K562 (cell line): ENCODE measurements around the gene GMDS. TPM values are rescaled to one million over a fixed set of nuclear protein-coding genes. Genes with fewer than 3 reads are reported as not detected.

ENCODE experiments used
- ATAC-seq: fragments of 200-7000 bp; cut with Tn5 transposase; 3 replicates; pipeline ENCODE4 v1.9.1; 2020; ENCODE audit warnings: moderate library complexity
- BruUV-seq: library from RNA; stranded (reverse); fragments of 400-500 nt; replicated peaks from 2 replicates; lab custom pipeline; 2021; lab: Mats Ljungman, UMichigan
- CTCF ChIA-PET: fragments of 300-600 bp; formaldehyde crosslinking; extraction: SDS; loops from one replicate; lab custom pipeline; 2021; ENCODE audit warnings: low intra/inter-chr PET ratio; lab: Yijun Ruan, JAX
- POLR2A ChIA-PET: fragments of 300-600, 350-650 bp; sonication (Branson Sonifier 250); formaldehyde crosslinking; extraction: SDS; loops from one replicate; lab custom pipeline; 2021; ENCODE audit warnings: antibody characterized with exemption, inconsistent platforms; lab: Yijun Ruan, JAX
- DNase-seq, 4 experiments: peaks; one replicate each; pipeline versions ENCODE4 v3.0.0 to v3.0.0-alpha.2; 2011 to 2018; ENCODE audit warnings: low spot score in 3 of 4, mixed read lengths in 3 of 4; ENCODE audit errors: extremely low read depth in 1 of 4
- FAIRE-seq: peaks from 2 replicates; lab custom pipeline; 2011; peaks lifted over from hg19 to GRCh38; lab: Jason Lieb, UNC
- H2AFZ ChIP-seq: 2 replicates; pipeline ENCODE4 v1.6.0; 2011; ENCODE audit warnings: low read depth, low read length, control low read depth, inconsistent platforms
- H3K27ac ChIP-seq: fragments of 200-600 bp; 3 replicates; pipeline ENCODE4 v1.8.0; 2011; ENCODE audit warnings: low read depth, mild to moderate bottlenecking, control low read depth, inconsistent platforms, low read length, moderate library complexity, mixed read lengths; ENCODE audit errors: extremely low read depth
- H3K27me3 ChIP-seq, 2 experiments: fragments of 300-600 bp in 1 of 2; 2 replicates in 1 of 2; 3 replicates in 1 of 2; pipeline versions ENCODE4 v1.6.0 to v1.8.0; 2011; ENCODE audit warnings: inconsistent platforms in 2 of 2, low read length in 2 of 2, mild to moderate bottlenecking in 1 of 2, mixed read lengths in 1 of 2, moderate library complexity in 1 of 2; ENCODE audit not compliant: control insufficient read depth in 2 of 2, insufficient read depth in 2 of 2
- H3K36me3 ChIP-seq: fragments of 300-600 bp; 3 replicates; pipeline ENCODE4 v1.8.0; 2011; ENCODE audit warnings: mild to moderate bottlenecking, low read length, inconsistent platforms; ENCODE audit not compliant: control insufficient read depth, insufficient read depth
- H3K4me1 ChIP-seq, 2 experiments: fragments of 200-600 bp in 1 of 2; replicated peaks in 1 of 2; 2 replicates in 1 of 2; 3 replicates in 1 of 2; pipeline versions ENCODE4 v1.5.1 to v1.8.0; 2011; ENCODE audit warnings: inconsistent platforms in 2 of 2, low read length in 2 of 2, mild to moderate bottlenecking in 1 of 2, mixed read lengths in 1 of 2, moderate library complexity in 1 of 2; ENCODE audit not compliant: control insufficient read depth in 2 of 2, insufficient read depth in 2 of 2
- H3K4me2 ChIP-seq: 2 replicates; pipeline ENCODE4 v1.6.1; 2011; ENCODE audit warnings: low read length, control low read depth, inconsistent platforms, mixed read lengths; ENCODE audit not compliant: insufficient read depth
- H3K4me3 ChIP-seq: fragments of 200-600 bp; sonication (generic), shearing (Covaris generic); 2 replicates; pipeline ENCODE4 v1.5.1; 2016; ENCODE audit warnings: control low read depth, inconsistent platforms
- H3K79me2 ChIP-seq: fragments of 200-600 bp; 3 replicates; pipeline ENCODE4 v1.8.0; 2011; ENCODE audit warnings: low read length, inconsistent platforms; ENCODE audit not compliant: control insufficient read depth, insufficient read depth
- H3K9ac ChIP-seq, 2 experiments: 2 replicates each; pipeline versions ENCODE4 v1.6.0 to v1.6.1; 2011; ENCODE audit warnings: low read depth in 2 of 2, low read length in 2 of 2, control low read depth in 1 of 2, inconsistent platforms in 1 of 2, mild to moderate bottlenecking in 1 of 2, mixed read lengths in 1 of 2; ENCODE audit not compliant: insufficient read depth in 1 of 2
- H3K9me1 ChIP-seq: one replicate; pipeline ENCODE4 v1.6.0; 2011; ENCODE audit warnings: inconsistent platforms, mild to moderate bottlenecking, low read length, moderate library complexity; ENCODE audit not compliant: control insufficient read depth, insufficient read depth
- H3K9me3 ChIP-seq: replicated peaks from 2 replicates; pipeline ENCODE4 v1.5.1; 2011; ENCODE audit warnings: low read depth, low read length, inconsistent platforms; ENCODE audit not compliant: control insufficient read depth, insufficient read depth
- H4K20me1 ChIP-seq: replicated peaks from 2 replicates; pipeline ENCODE4 v1.6.1; 2011; ENCODE audit warnings: low read length, inconsistent platforms, mixed read lengths; ENCODE audit not compliant: control insufficient read depth, insufficient read depth
- ARID4B ChIP-seq: sonication (generic); formaldehyde crosslinking; IDR thresholded peaks from 2 replicates; pipeline ENCODE4 v1.8.0; 2022; ENCODE audit warnings: mild to moderate bottlenecking, missing genetic modification reagents
- CBFA2T2 ChIP-seq: fragments of 450-650 bp; conservative IDR thresholded peaks from 2 replicates; pipeline ENCODE4 v1.6.1; 2017; ENCODE audit warnings: mild to moderate bottlenecking
- CLOCK ChIP-seq: fragments of 250-450 bp; sonication (Bioruptor Pico); IDR thresholded peaks from 2 replicates; pipeline ENCODE4 v1.4.0; 2020; ENCODE audit warnings: mild to moderate bottlenecking, moderate library complexity, borderline replicate concordance
- FOXP1 ChIP-seq: sonication (generic); formaldehyde crosslinking; IDR thresholded peaks from 2 replicates; pipeline ENCODE4 v1.8.0; 2022; ENCODE audit warnings: mild to moderate bottlenecking, missing genetic modification reagents
- NFE2 ChIP-seq: IDR thresholded peaks from 2 replicates; pipeline ENCODE4 v1.6.1; 2014; ENCODE audit warnings: antibody characterized with exemption, low read depth
- SPI1 ChIP-seq: IDR thresholded peaks from 2 replicates; pipeline ENCODE4 v1.6.1; 2011; ENCODE audit warnings: low read depth, low read length, control low read depth, borderline replicate concordance
- STAG1 ChIP-seq: sonication (generic); formaldehyde crosslinking; IDR thresholded peaks from 2 replicates; pipeline ENCODE4 v1.5.0; 2020; ENCODE audit warnings: missing genetic modification reagents, borderline replicate concordance
- TAF15 ChIP-seq: fragments of 200-400 bp; formaldehyde crosslinking; IDR thresholded peaks from 2 replicates; pipeline ENCODE4 v1.6.1; 2017; ENCODE audit warnings: mild to moderate bottlenecking, low read depth, low read length, moderate library complexity
- ZKSCAN8 ChIP-seq: fragments of 200-800 bp; sonication (Bioruptor generic); IDR thresholded peaks from 2 replicates; pipeline ENCODE4 v1.6.1; 2016; ENCODE audit warnings: missing genetic modification characterization, missing compliant biosample characterization
- ZNF165 ChIP-seq: fragments of 250-450 bp; sonication (Bioruptor Pico); IDR thresholded peaks from 2 replicates; pipeline ENCODE4 v1.4.0; 2020; ENCODE audit warnings: borderline replicate concordance
- WGBS: fragments of 100-300 bp; shearing (Covaris generic); methylation state at CpG from one replicate; pipeline ENCODE4 v1.1.6; 2016; ENCODE audit warnings: low coverage, mixed read lengths; ENCODE audit not compliant: insufficient coverage; ENCODE audit errors: missing lambda C conversion rate; 5-methylcytosine and 5-hydroxymethylcytosine counted together
- in situ Hi-C: fragments of 300-500 bp; cut with MboI; formaldehyde crosslinking; loops from 4 replicates; pipeline ENCODE4 v1.15.0; 2018; ENCODE audit warnings: inconsistent platforms, mixed read lengths
- intact Hi-C: fragments of 100-400 bp; cut with micrococcal nuclease; formaldehyde crosslinking; loops from 2 replicates; pipeline ENCODE4 v1.14.2; 2022
- polyA plus RNA-seq, 8 experiments: library from polyadenylated mRNA; depleted of rRNA in 4 of 8; stranded (reverse) in 5 of 8; unstranded in 3 of 8; fragments of >200 nt; fragmentation: Nextera tagmentation in 2 of 8; fragmentation: Illumina TruSeq in 1 of 8; extraction: Ambion mirVana in 2 of 8; extraction: Trizol in 1 of 8; gene quantifications; 2 replicates each; pipeline versions ENCODE4 v1.2.1 to v1.2.3, GENCODE V29; 2011 to 2014; ENCODE audit warnings: inconsistent platforms in 1 of 8, missing spikeins in 1 of 8
- total RNA-seq, 7 experiments: library from RNA; depleted of rRNA in 6 of 7; stranded (reverse); fragments of >200 nt in 6 of 7; fragmentation: Illumina TruSeq in 2 of 7; extraction: Trizol in 2 of 7; gene quantifications; 2 replicates each; pipeline versions ENCODE4 v1.2.1 to v1.2.3, GENCODE V29; 2011 to 2021; ENCODE audit warnings: low replicate concordance in 1 of 7
- TF ChIP-seq, protein P1 (sequence below): conservative IDR thresholded peaks from 2 replicates; pipeline ENCODE4 v1.6.1; 2011; ENCODE audit warnings: low read depth, mild to moderate bottlenecking, low read length; ENCODE audit not compliant: control insufficient read depth
- TF ChIP-seq, protein P2 (sequence below): sonication (generic); formaldehyde crosslinking; IDR thresholded peaks from 2 replicates; pipeline ENCODE4 v1.9.0; 2022; ENCODE audit warnings: mild to moderate bottlenecking, missing genetic modification reagents
- TF ChIP-seq, protein P3 (sequence below): sonication (generic); formaldehyde crosslinking; IDR thresholded peaks from 2 replicates; pipeline ENCODE4 v1.8.1; 2023; ENCODE audit warnings: mild to moderate bottlenecking, missing genetic modification reagents, moderate library complexity

GMDS gene
- total and polyA plus RNA-seq, 9 of the 15 experiments (the other 6 are each of a cell fraction or from before 2014, with no cell fraction given): 0.48 to 31.8 (median 13.4) TPM

- no peak for DNase-seq
- no peaks in the 10 kb centered on the region for H3K4me1 ChIP-seq
- H3K9ac ChIP-seq: no peak overlapping the region
- H3K27me3 ChIP-seq: peaks cover 9 to 20% of the 10 kb centered on the region in 2 experiments
- H3K9me1 ChIP-seq: no peaks in the 10 kb centered on the region
- no peaks in the 10 kb centered on the region for H3K9me3 ChIP-seq
- POLR2A ChIA-PET: no interaction called here
- ATAC-seq: no peak
- intact Hi-C loops: no loop called here
- no peaks in the 10 kb centered on the region for H4K20me1 ChIP-seq
- WGBS: 0% methylated on average over 1 of the region's 1 CpG
- BruUV-seq: no TSS peak
- in situ Hi-C loops: no loop called here
- H3K79me2 ChIP-seq: no peaks in the 10 kb centered on the region
- no peak for FAIRE-seq
- H3K27ac ChIP-seq: no peak overlapping the region
- CTCF ChIA-PET: no interaction called here
- H3K4me2 ChIP-seq: no peak overlapping the region
- no peaks in the 10 kb centered on the region for H3K36me3 ChIP-seq
- H2AFZ ChIP-seq: no peak overlapping the region
- H3K4me3 ChIP-seq: no peak overlapping the region
- TF ChIP-seq ZNF165 (CRISPR knock-in tag) (no peak), SPI1 (no peak), NFE2 (no peak), FOXP1 (CRISPR knock-in tag) (no peak), TAF15 (no peak), ARID4B (CRISPR knock-in tag) (no peak), ZKSCAN8 (CRISPR knock-in tag) (no peak), STAG1 (CRISPR knock-in tag) (no peak), CBFA2T2 (no peak), CLOCK (no peak)
- TF ChIP-seq, protein P1, sequence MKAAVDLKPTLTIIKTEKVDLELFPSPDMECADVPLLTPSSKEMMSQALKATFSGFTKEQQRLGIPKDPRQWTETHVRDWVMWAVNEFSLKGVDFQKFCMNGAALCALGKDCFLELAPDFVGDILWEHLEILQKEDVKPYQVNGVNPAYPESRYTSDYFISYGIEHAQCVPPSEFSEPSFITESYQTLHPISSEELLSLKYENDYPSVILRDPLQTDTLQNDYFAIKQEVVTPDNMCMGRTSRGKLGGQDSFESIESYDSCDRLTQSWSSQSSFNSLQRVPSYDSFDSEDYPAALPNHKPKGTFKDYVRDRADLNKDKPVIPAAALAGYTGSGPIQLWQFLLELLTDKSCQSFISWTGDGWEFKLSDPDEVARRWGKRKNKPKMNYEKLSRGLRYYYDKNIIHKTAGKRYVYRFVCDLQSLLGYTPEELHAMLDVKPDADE: no peak
- TF ChIP-seq, protein P2, sequence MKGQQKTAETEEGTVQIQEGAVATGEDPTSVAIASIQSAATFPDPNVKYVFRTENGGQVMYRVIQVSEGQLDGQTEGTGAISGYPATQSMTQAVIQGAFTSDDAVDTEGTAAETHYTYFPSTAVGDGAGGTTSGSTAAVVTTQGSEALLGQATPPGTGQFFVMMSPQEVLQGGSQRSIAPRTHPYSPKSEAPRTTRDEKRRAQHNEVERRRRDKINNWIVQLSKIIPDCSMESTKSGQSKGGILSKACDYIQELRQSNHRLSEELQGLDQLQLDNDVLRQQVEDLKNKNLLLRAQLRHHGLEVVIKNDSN (CRISPR knock-in tag): no peak
- TF ChIP-seq, protein P3, sequence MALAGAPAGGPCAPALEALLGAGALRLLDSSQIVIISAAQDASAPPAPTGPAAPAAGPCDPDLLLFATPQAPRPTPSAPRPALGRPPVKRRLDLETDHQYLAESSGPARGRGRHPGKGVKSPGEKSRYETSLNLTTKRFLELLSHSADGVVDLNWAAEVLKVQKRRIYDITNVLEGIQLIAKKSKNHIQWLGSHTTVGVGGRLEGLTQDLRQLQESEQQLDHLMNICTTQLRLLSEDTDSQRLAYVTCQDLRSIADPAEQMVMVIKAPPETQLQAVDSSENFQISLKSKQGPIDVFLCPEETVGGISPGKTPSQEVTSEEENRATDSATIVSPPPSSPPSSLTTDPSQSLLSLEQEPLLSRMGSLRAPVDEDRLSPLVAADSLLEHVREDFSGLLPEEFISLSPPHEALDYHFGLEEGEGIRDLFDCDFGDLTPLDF (CRISPR knock-in tag): no peak
These were observed 396.7 kb downstream of the GMDS start for GRCh38 chr6:1848752-1849151.
